ENCODE data around the gene ZNF253. TPM values are rescaled to one million over a fixed set of nuclear protein-coding genes. Genes with fewer than 3 reads are reported as not detected.
"Not testable (repeated sequence)": the region's sequence is repeated elsewhere in the genome, so short reads cannot be mapped to it uniquely, and the experiment has no call there.

ZNF253 gene
- total RNA-seq, 4 donors from 2014 or later: 9.0 to 19.0 (median 10.7) TPM

- H3K27ac ChIP-seq: no peak overlapping the region
- H3K4me3 ChIP-seq: no peak overlapping the region
- TF ChIP-seq CTCF (IDR thresholded peaks at IDR 0.05): no peak
- no peak for TF ChIP-seq POLR2A (IDR thresholded peaks at IDR 0.05)
- no peak for TF ChIP-seq EP300 (IDR thresholded peaks at IDR 0.05)
- H3K27me3 ChIP-seq: no peaks in the 10 kb centered on the region
- no peaks in the 10 kb centered on the region for H3K36me3 ChIP-seq
- WGBS, 2 donors: 90 to 95% methylated on average over 12 of the region's 12 CpGs
- no peaks in the 10 kb centered on the region for H3K4me1 ChIP-seq
- no peak for DNase-seq (ENCODE audit: low spot score in 2 of 2)
- peaks cover 0 to 11% (median 2%) of the 10 kb centered on the region in 4 donors for H3K9me3 ChIP-seq
These were observed 17.9 kb upstream of the ZNF253 start for GRCh38 chr19:19847781-19848180.

GRCh38 chr19:19849056-19849455 lies 16.6 kb upstream of the ZNF253 start:
- Histone ChIP-seq H3K4me1 (no peaks in the 10 kb centered on the region), H3K4me3 (no peak overlapping the region), H3K36me3 (no peaks in the 10 kb centered on the region), H3K27me3 (no peaks in the 10 kb centered on the region), H3K9me3 (peaks cover 0 to 4% (median 2%) of the 10 kb centered on the region in 4 donors), H3K27ac (no peak overlapping the region)
- no peak for DNase-seq (ENCODE audit: low spot score in 2 of 2)
- TF ChIP-seq CTCF (IDR thresholded peaks at IDR 0.05) (no peak), POLR2A (IDR thresholded peaks at IDR 0.05) (no peak)
- WGBS, 2 donors: 90 to 91% methylated on average over 6 of the region's 6 CpGs

GRCh38 chr19:19851740-19852139 lies 13.9 kb upstream of the ZNF253 start:
- H3K27ac ChIP-seq; H3K9me3 ChIP-seq; H3K4me3 ChIP-seq; H3K4me1 ChIP-seq; H3K36me3 ChIP-seq; H3K27me3 ChIP-seq; DNase-seq (ENCODE audit: low spot score in 2 of 2): not testable (repeated sequence)
- WGBS, 2 donors: 71 to 78% methylated on average over 2 of the region's 2 CpGs

- no peaks in the 10 kb centered on the region for H3K9me3 ChIP-seq
- TF ChIP-seq POLR2A (IDR thresholded peaks at IDR 0.05): no peak
- TF ChIP-seq CTCF (IDR thresholded peaks at IDR 0.05): no peak
- no peak for TF ChIP-seq EP300 (IDR thresholded peaks at IDR 0.05)
- 91 to 93% methylated on average over 2 of the region's 2 CpGs for WGBS, 2 donors
These were observed 6.9 kb upstream of the ZNF253 start for GRCh38 chr19:19858751-19859150.

GRCh38 chr19:19860756-19861390 lies 4.8 kb upstream of the ZNF253 start:
- no peaks in the 10 kb centered on the region for H3K9me3 ChIP-seq
- WGBS, 2 donors: 15 to 27% methylated on average over 24 to 27 of the region's 29 CpGs
- TF ChIP-seq POLR2A (IDR thresholded peaks at IDR 0.05) (no peak), EP300 (IDR thresholded peaks at IDR 0.05) (no peak), CTCF (IDR thresholded peaks at IDR 0.05) (no peak)
- no peak overlapping the region for H3K27ac ChIP-seq
- peak overlapping the region in 1 of 4 donors; percentile 9 for H3K4me3 ChIP-seq
- H3K27me3 ChIP-seq: peaks cover 0 to 11% of the 10 kb centered on the region in 2 donors
- no peaks in the 10 kb centered on the region for H3K4me1 ChIP-seq
- H3K36me3 ChIP-seq: no peaks in the 10 kb centered on the region
- no peak for DNase-seq (ENCODE audit: low spot score in 2 of 2)

More at GRCh38 chr19:19858751-19859150, 6.9 kb upstream of the ZNF253 start:
- H3K36me3 ChIP-seq: no peaks in the 10 kb centered on the region
- H3K4me1 ChIP-seq: no peaks in the 10 kb centered on the region
- no peak overlapping the region for H3K27ac ChIP-seq
- DNase-seq (ENCODE audit: low spot score in 2 of 2): no peak
- no peak overlapping the region for H3K4me3 ChIP-seq
- H3K27me3 ChIP-seq: peaks cover 0 to 11% of the 10 kb centered on the region in 2 donors

Data from tibial nerve (tissue), 4 donors.